Measurements from ENCODE around the gene REEP6. TPM values are rescaled to one million over a fixed set of nuclear protein-coding genes. Genes with fewer than 3 reads are reported as not detected.
A peak's percentile ranks its signal among the peaks of the same experiment; 100 is the strongest.

The REEP6 gene
- total and polyA plus RNA-seq, 2 donors (not counting 1 experiment from before 2014, with no cell fraction given) = 0.47 to 0.99 TPM

DNA sequence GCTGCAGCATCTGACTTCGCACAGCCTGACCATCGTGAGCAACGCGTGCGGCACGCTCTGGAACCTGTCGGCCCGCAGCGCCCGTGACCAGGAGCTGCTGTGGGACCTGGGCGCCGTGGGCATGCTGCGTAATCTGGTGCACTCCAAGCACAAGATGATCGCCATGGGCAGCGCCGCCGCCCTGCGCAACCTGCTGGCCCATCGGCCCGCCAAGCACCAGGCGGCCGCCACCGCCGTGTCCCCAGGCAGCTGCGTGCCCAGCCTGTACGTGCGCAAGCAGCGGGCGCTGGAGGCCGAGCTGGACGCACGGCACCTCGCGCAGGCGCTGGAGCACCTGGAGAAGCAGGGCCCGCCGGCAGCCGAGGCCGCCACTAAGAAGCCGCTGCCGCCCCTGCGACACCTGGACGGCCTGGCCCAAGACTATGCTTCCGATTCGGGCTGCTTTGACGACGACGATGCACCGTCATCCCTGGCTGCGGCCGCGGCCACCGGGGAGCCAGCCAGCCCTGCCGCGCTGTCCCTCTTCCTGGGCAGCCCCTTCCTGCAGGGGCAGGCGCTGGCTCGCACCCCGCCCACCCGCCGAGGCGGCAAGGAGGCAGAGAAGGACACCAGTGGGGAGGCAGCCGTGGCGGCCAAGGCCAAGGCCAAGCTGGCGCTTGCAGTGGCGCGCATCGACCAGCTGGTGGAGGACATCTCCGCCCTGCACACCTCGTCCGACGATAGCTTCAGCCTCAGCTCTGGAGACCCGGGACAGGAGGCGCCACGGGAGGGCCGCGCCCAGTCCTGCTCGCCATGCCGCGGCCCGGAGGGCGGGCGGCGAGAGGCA is 25.6 kb upstream of the REEP6 start:
- H2AFZ ChIP-seq (ENCODE audit: low read length) = no peak overlapping the region
- no peak overlapping the region for H3K27ac ChIP-seq (ENCODE audit: insufficient read depth, low read length)
- peak in 1 of 2 donors; percentile 39 for DNase-seq (ENCODE audit: low read depth in 2 of 2)
- no peaks in the 10 kb centered on the region for H3K36me3 ChIP-seq (ENCODE audit: control insufficient read depth, insufficient read depth, low read length)
- TF ChIP-seq, protein P1, sequence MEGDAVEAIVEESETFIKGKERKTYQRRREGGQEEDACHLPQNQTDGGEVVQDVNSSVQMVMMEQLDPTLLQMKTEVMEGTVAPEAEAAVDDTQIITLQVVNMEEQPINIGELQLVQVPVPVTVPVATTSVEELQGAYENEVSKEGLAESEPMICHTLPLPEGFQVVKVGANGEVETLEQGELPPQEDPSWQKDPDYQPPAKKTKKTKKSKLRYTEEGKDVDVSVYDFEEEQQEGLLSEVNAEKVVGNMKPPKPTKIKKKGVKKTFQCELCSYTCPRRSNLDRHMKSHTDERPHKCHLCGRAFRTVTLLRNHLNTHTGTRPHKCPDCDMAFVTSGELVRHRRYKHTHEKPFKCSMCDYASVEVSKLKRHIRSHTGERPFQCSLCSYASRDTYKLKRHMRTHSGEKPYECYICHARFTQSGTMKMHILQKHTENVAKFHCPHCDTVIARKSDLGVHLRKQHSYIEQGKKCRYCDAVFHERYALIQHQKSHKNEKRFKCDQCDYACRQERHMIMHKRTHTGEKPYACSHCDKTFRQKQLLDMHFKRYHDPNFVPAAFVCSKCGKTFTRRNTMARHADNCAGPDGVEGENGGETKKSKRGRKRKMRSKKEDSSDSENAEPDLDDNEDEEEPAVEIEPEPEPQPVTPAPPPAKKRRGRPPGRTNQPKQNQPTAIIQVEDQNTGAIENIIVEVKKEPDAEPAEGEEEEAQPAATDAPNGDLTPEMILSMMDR (conservative IDR thresholded peaks at IDR 0.05 in 1 of 2, IDR thresholded peaks at IDR 0.05 in 1 of 2; ENCODE audit: low read depth in 1 of 2, low read length in 2 of 2) = peak in 1 of 2 donors; percentile 44
- TF ChIP-seq EZH2 (IDR thresholded peaks at IDR 0.05; ENCODE audit: low read length, missing control alignments) = peak; percentile 1
- no peak overlapping the region for H3K4me2 ChIP-seq (ENCODE audit: extremely low read depth, insufficient read depth, low read length)
- no peaks in the 10 kb centered on the region for H3K9me3 ChIP-seq (ENCODE audit: control insufficient read depth, insufficient read depth, low read depth, low read length)
- no peaks in the 10 kb centered on the region for H3K4me1 ChIP-seq (ENCODE audit: control insufficient read depth, extremely low read depth, insufficient read depth, low read length)
- no peaks in the 10 kb centered on the region for H3K79me2 ChIP-seq (ENCODE audit: control insufficient read depth, insufficient read depth, low read length)
- peaks cover 30% of the 10 kb centered on the region for H3K27me3 ChIP-seq (ENCODE audit: control insufficient read depth, insufficient read depth, low read length)
- no peak overlapping the region for H3K9ac ChIP-seq (ENCODE audit: insufficient read depth, low read length)
- no peaks in the 10 kb centered on the region for H4K20me1 ChIP-seq (ENCODE audit: control insufficient read depth, extremely low read depth, insufficient read depth, low read length)
- H3K4me3 ChIP-seq (replicated peaks in 1 of 4; ENCODE audit: control extremely low read depth in 1 of 4, insufficient read depth in 1 of 4, low read depth in 3 of 4, low read length in 4 of 4) = no peak overlapping the region

GRCh38 chr19:1466018-1466460 is 24.9 kb upstream of the REEP6 start:
- Histone ChIP-seq H3K4me3 (replicated peaks in 1 of 4; ENCODE audit: control extremely low read depth in 1 of 4, insufficient read depth in 1 of 4, low read depth in 3 of 4, low read length in 4 of 4) (no peak overlapping the region), H3K27ac (ENCODE audit: insufficient read depth, low read length) (no peak overlapping the region), H3K79me2 (ENCODE audit: control insufficient read depth, insufficient read depth, low read length) (no peaks in the 10 kb centered on the region), H3K4me2 (ENCODE audit: extremely low read depth, insufficient read depth, low read length) (no peak overlapping the region), H3K36me3 (ENCODE audit: control insufficient read depth, insufficient read depth, low read length) (no peaks in the 10 kb centered on the region), H3K4me1 (ENCODE audit: control insufficient read depth, extremely low read depth, insufficient read depth, low read length) (peaks cover 2% of the 10 kb centered on the region), H3K9me3 (ENCODE audit: control insufficient read depth, insufficient read depth, low read depth, low read length) (no peaks in the 10 kb centered on the region), H3K27me3 (ENCODE audit: control insufficient read depth, insufficient read depth, low read length) (peaks cover 33% of the 10 kb centered on the region), H4K20me1 (ENCODE audit: control insufficient read depth, extremely low read depth, insufficient read depth, low read length) (no peaks in the 10 kb centered on the region), H2AFZ (ENCODE audit: low read length) (no peak overlapping the region), H3K9ac (ENCODE audit: insufficient read depth, low read length) (no peak overlapping the region)
- no peak for DNase-seq (ENCODE audit: low read depth in 2 of 2)
- TF ChIP-seq, protein P1 (conservative IDR thresholded peaks at IDR 0.05 in 1 of 2, IDR thresholded peaks at IDR 0.05 in 1 of 2; ENCODE audit: low read depth in 1 of 2, low read length in 2 of 2) = no peak
- no peak for TF ChIP-seq EZH2 (IDR thresholded peaks at IDR 0.05; ENCODE audit: low read length, missing control alignments)

GRCh38 chr19:1466461-1467214 is 24.3 kb upstream of the REEP6 start:
- peaks cover 3% of the 10 kb centered on the region for H3K4me1 ChIP-seq (ENCODE audit: control insufficient read depth, extremely low read depth, insufficient read depth, low read length)
- no peaks in the 10 kb centered on the region for H4K20me1 ChIP-seq (ENCODE audit: control insufficient read depth, extremely low read depth, insufficient read depth, low read length)
- no peaks in the 10 kb centered on the region for H3K79me2 ChIP-seq (ENCODE audit: control insufficient read depth, insufficient read depth, low read length)
- TF ChIP-seq EZH2 (IDR thresholded peaks at IDR 0.05; ENCODE audit: low read length, missing control alignments) = peak; percentile 85
- TF ChIP-seq, protein P1 (conservative IDR thresholded peaks at IDR 0.05 in 1 of 2, IDR thresholded peaks at IDR 0.05 in 1 of 2; ENCODE audit: low read depth in 1 of 2, low read length in 2 of 2) = no peak
- H2AFZ ChIP-seq (ENCODE audit: low read length) = no peak overlapping the region
- H3K4me2 ChIP-seq (ENCODE audit: extremely low read depth, insufficient read depth, low read length) = no peak overlapping the region
- no peak overlapping the region for H3K27ac ChIP-seq (ENCODE audit: insufficient read depth, low read length)
- DNase-seq (ENCODE audit: low read depth in 2 of 2) = no peak
- no peak overlapping the region for H3K9ac ChIP-seq (ENCODE audit: insufficient read depth, low read length)
- H3K4me3 ChIP-seq (replicated peaks in 1 of 4; ENCODE audit: control extremely low read depth in 1 of 4, insufficient read depth in 1 of 4, low read depth in 3 of 4, low read length in 4 of 4) = no peak overlapping the region
- no peaks in the 10 kb centered on the region for H3K36me3 ChIP-seq (ENCODE audit: control insufficient read depth, insufficient read depth, low read length)
- H3K9me3 ChIP-seq (ENCODE audit: control insufficient read depth, insufficient read depth, low read depth, low read length) = no peaks in the 10 kb centered on the region
- H3K27me3 ChIP-seq (ENCODE audit: control insufficient read depth, insufficient read depth, low read length) = peaks cover 38% of the 10 kb centered on the region
